SU-DHL-6 (cell line): ENCODE measurements around the gene GAPDH.

ENCODE experiments used
- CTCF ChIP-seq: fragments of 200-600 bp; sonication (generic); IDR thresholded peaks from one replicate; pipeline ENCODE4 v1.5.1; 2017; ENCODE audit warnings: antibody characterized with exemption, mild to moderate bottlenecking, low read length, moderate library complexity; ENCODE audit not compliant: insufficient read depth, poor library complexity, severe bottlenecking
- EZH2phosphoT487 ChIP-seq: fragments of 200-600 bp; sonication (generic), shearing (Covaris generic); conservative IDR thresholded peaks from 2 replicates; pipeline ENCODE4 v1.6.1; 2018; ENCODE audit warnings: mild to moderate bottlenecking, antibody characterized with exemption, low read length, moderate library complexity, mixed read lengths

DNA sequence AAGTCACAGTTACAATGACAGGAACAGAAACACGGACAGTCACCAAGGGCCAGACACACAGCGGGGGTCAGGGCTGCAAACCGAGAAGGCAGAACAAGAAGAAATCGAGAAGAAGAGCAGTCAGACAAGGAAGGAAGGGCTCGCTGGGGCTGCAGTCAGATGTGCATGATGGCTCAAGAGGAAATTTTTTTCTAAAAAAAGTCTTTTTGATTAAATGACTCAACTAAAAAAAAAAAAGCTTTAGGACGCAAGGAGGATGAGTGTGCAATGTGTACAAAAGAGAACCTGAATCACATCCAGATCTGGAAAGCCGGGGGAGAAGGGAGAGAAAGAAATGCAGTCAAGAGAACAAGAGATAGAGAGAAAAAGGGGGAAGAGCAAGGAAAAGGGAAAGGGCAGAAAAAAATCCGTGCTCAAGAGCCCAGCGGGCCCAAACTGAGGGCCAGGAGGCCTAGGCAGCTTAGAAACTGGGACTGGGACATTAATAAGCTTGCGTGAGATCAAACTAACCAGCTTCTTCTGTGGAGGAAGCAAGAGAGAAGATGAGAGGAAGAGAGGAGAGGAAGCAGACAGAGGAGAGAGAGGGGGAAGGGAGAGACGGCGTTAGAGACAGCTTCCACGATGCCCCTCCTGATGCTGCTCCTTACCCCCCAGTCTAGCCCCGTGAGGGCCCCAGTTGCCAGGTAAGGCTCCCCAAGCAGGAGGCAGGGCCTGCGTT is 14.8 kb downstream of the GAPDH start:
- TF ChIP-seq CTCF (no peak), EZH2phosphoT487 (no peak)
